HCT116 (cell line): ENCODE results near the gene MTHFD2. TPM values are rescaled to one million over a fixed set of nuclear protein-coding genes. Genes with fewer than 3 reads are reported as not detected.

Experiments
- ATAC-seq: fragments of 200-7000 bp; cut with Tn5 transposase; 2 replicates; pipeline ENCODE4 v1.9.1; 2020; ENCODE audit warnings: mild to moderate bottlenecking, moderate library complexity
- BruUV-seq: library from RNA; stranded (reverse); fragments of 400-500 nt; replicated peaks from 2 replicates; lab custom pipeline; 2021; lab: Mats Ljungman, UMichigan
- CTCF ChIA-PET: fragments of 300-600 bp; sonication (Branson Sonifier 250); formaldehyde crosslinking; loops from one replicate; lab custom pipeline; 2021; ENCODE audit warnings: antibody characterized with exemption; lab: Charles Lee
- POLR2A ChIA-PET: fragments of 300-600, 350-600 bp; sonication (Branson Sonifier 250); formaldehyde crosslinking; loops from one replicate; lab custom pipeline; 2021; ENCODE audit warnings: antibody characterized with exemption; lab: Charles Lee
- RAD21 ChIA-PET, 2 experiments: fragments of 300-600 bp; sonication (Branson Sonifier 250); formaldehyde crosslinking; loops; one replicate each; lab custom pipeline; 2023; ENCODE audit warnings: low total read pairs in 2 of 2; ENCODE audit not compliant: uncharacterized antibody in 2 of 2, unreplicated experiment in 2 of 2, low non-redundant PET in 1 of 2; lab: Charles Lee
- DNase-seq: peaks from one replicate; pipeline ENCODE4 v3.0.0-alpha.2; 2010; ENCODE audit warnings: low read depth, low spot score
- H2AFZ ChIP-seq: fragments of 200-600 bp; shearing (Covaris generic), sonication (generic); 2 replicates; pipeline ENCODE4 v1.6.1; 2017; ENCODE audit warnings: low read depth, mixed run types, mixed read lengths, antibody characterized with exemption, low read length; ENCODE audit not compliant: poor library complexity, severe bottlenecking
- H3K27ac ChIP-seq: 2 replicates; pipeline ENCODE4 v1.5.1; 2012; ENCODE audit warnings: low read depth, low read length
- H3K27me3 ChIP-seq: fragments of 200-600 bp; sonication (generic); 2 replicates; pipeline ENCODE4 v1.6.1; 2016; ENCODE audit warnings: mixed run types, low read length, mixed read lengths; ENCODE audit not compliant: insufficient read depth
- H3K36me3 ChIP-seq, 2 experiments: fragments of 200-500 bp in 1 of 2; fragments of 200-600 bp in 1 of 2; sonication (Bioruptor generic) in 1 of 2; sonication (generic) in 1 of 2; 2 replicates each; pipeline versions ENCODE4 v1.5.1 to v1.6.1; 2014 to 2016; ENCODE audit warnings: low read length in 2 of 2, inconsistent platforms in 1 of 2, mixed read lengths in 1 of 2, mixed run types in 1 of 2; ENCODE audit not compliant: insufficient read depth in 2 of 2, control insufficient read depth in 1 of 2
- H3K4me1 ChIP-seq, 2 experiments: fragments of 200-600 bp in 1 of 2; sonication (generic) in 1 of 2; 2 replicates each; pipeline versions ENCODE4 v1.5.1 to v1.6.1; 2012 to 2017; ENCODE audit warnings: low read length in 2 of 2, inconsistent platforms in 1 of 2, mild to moderate bottlenecking in 1 of 2, mixed read lengths in 1 of 2, mixed run types in 1 of 2, moderate library complexity in 1 of 2; ENCODE audit not compliant: insufficient read depth in 2 of 2, control insufficient read depth in 1 of 2
- H3K4me2 ChIP-seq: fragments of 200-600 bp; sonication (generic); 2 replicates; pipeline ENCODE4 v1.6.1; 2017; ENCODE audit warnings: mixed run types, low read length, mixed read lengths
- H3K4me3 ChIP-seq, 2 experiments: fragments of 200-600 bp in 1 of 2; sonication (generic) in 1 of 2; replicated peaks in 1 of 2; 2 replicates each; pipeline ENCODE4 v1.5.1; 2011 to 2016; ENCODE audit warnings: low read length in 2 of 2, control low read depth in 1 of 2, low read depth in 1 of 2, mild to moderate bottlenecking in 1 of 2, mixed read lengths in 1 of 2, mixed run types in 1 of 2
- H3K79me2 ChIP-seq: fragments of 200-600 bp; sonication (generic); 2 replicates; pipeline ENCODE4 v1.6.1; 2017; ENCODE audit warnings: mild to moderate bottlenecking, mixed run types, low read length, moderate library complexity, mixed read lengths; ENCODE audit not compliant: insufficient read depth
- H3K9ac ChIP-seq: fragments of 200-600 bp; sonication (generic); 2 replicates; pipeline ENCODE4 v1.6.1; 2016; ENCODE audit warnings: low read length, mixed read lengths
- H3K9me2 ChIP-seq: fragments of 200-600 bp; sonication (generic), shearing (Covaris generic); 2 replicates; pipeline ENCODE4 v1.6.1; 2017; ENCODE audit warnings: mixed run types, mild to moderate bottlenecking, moderate library complexity; ENCODE audit not compliant: insufficient read depth
- H3K9me3 ChIP-seq, 2 experiments: fragments of 200-500 bp in 1 of 2; fragments of 200-600 bp in 1 of 2; sonication (Bioruptor generic) in 1 of 2; sonication (generic) in 1 of 2; 2 replicates each; pipeline ENCODE4 v1.6.1; 2014 to 2017; ENCODE audit warnings: low read length in 2 of 2, mixed read lengths in 2 of 2, inconsistent platforms in 1 of 2, low read depth in 1 of 2, mild to moderate bottlenecking in 1 of 2, mixed run types in 1 of 2, moderate library complexity in 1 of 2; ENCODE audit not compliant: control insufficient read depth in 1 of 2, insufficient read depth in 1 of 2
- H4K20me1 ChIP-seq: fragments of 200-600 bp; sonication (generic), shearing (Covaris generic); 2 replicates; pipeline ENCODE4 v1.6.1; 2017; ENCODE audit warnings: mixed run types, mild to moderate bottlenecking, moderate library complexity; ENCODE audit not compliant: insufficient read depth
- POLR2AphosphoS5 ChIP-seq: IDR thresholded peaks from 2 replicates; pipeline ENCODE4 v1.6.1; 2011; ENCODE audit warnings: mild to moderate bottlenecking, low read depth, low read length, moderate library complexity
- SIN3A ChIP-seq: IDR thresholded peaks from 2 replicates; pipeline ENCODE4 v1.6.1; 2012; ENCODE audit warnings: low read depth
- YY1 ChIP-seq: IDR thresholded peaks from 2 replicates; pipeline ENCODE4 v1.6.1; 2011; ENCODE audit warnings: low read length, low read depth, moderate library complexity, mild to moderate bottlenecking; ENCODE audit not compliant: insufficient replicate concordance; ENCODE audit errors: extremely low read depth
- ZNF274 ChIP-seq: fragments of 200-500 bp; sonication (Bioruptor generic); IDR thresholded peaks from 2 replicates; pipeline ENCODE4 v1.6.1; 2014; ENCODE audit warnings: mild to moderate bottlenecking, low read depth, low read length, inconsistent platforms
- intact Hi-C: fragments of 100-400 bp; cut with micrococcal nuclease; formaldehyde crosslinking; loops from 2 replicates; pipeline ENCODE4 v1.10.0; 2022
- total RNA-seq: library from RNA; stranded (reverse); gene quantifications from one replicate; pipeline ENCODE4 v1.2.1, GENCODE V29; 2021; ENCODE audit not compliant: unreplicated experiment

The MTHFD2 gene
- total RNA-seq, 1 experiment from 2014 or later: 445 TPM

DNA sequence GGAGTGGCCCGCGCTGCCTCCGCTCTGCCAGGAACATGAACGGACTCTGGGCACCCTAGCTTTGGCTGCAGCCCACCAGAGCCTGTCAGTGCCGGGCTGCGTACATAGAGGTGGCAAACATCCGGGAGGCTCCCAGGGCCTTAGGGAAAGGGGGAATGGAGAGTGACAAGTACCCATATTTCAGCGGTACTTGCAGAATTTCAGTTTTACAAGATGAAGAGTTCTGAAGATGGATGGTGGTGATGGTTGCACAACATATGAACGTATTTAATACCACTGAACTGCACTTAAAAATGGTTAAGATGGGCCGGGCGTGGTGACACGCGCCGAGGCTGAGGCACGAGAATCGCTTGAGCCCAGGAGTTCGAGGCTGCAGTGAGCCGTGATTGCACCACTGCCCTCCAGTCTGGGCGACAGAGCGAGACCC lies 873 bp downstream of the MTHFD2 start:
- ATAC-seq: no peak
- Histone ChIP-seq H3K4me3 (peak overlapping the region; percentile 93 to 96), H4K20me1 (peaks cover 24% of the 10 kb centered on the region; the same call in 1 of the 2 replicates), H3K4me1 (peaks cover 17 to 22% of the 10 kb centered on the region in 2 experiments; a peak in 3 of 4 replicates), H3K4me2 (peak overlapping the region; percentile 97), H3K36me3 (peaks cover 8 to 10% of the 10 kb centered on the region in 2 experiments; a peak in 2 of 4 replicates), H3K9me2 (no peaks in the 10 kb centered on the region), H3K79me2 (peaks cover 58% of the 10 kb centered on the region), H3K27ac (peak overlapping the region; percentile 94), H3K9me3 (no peaks in the 10 kb centered on the region), H3K9ac (peak overlapping the region; percentile 100), H3K27me3 (no peaks in the 10 kb centered on the region), H2AFZ (no peak overlapping the region)
- RAD21 ChIA-PET: no interaction called here
- no peak for DNase-seq
- POLR2A ChIA-PET: interaction anchor here (0.8 to 2.3 kb wide), 5 partner anchors 11 to 371 kb away, joined by 4 to 8 read pairs (median 5); partner anchors contain the start of genes MOB1A and STAMBP
- TF ChIP-seq ZNF274: no peak
- 0 out of 2 replicates have a peak, but pooled peaks have one; percentile 0 for TF ChIP-seq SIN3A
- intact Hi-C loops: no loop called here
- BruUV-seq: no TSS peak
- CTCF ChIA-PET: no interaction called here

DNA sequence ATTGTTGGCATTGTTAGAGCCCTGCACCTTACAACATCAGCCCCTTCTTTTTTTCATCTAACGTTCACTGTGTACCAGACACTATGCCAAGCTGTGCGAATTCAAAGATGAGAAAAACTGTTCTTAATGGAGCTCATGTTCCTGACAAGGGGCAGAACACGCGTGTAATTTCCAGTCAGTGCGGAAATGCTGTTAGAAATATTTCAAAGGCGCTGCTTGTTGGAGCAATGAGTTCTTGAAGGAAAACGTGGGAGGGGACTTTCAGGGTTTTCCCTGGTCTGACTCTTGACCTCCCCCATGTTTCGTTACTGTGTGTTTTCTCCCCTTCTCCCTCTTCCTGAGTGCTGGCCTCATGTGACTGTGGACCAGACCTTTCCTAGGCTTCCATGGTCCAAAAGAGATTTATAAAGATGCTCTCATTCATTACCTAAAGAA lies 1.5 kb downstream of the MTHFD2 start:
- H4K20me1 ChIP-seq: peaks cover 26% of the 10 kb centered on the region; the same call in 1 of the 2 replicates
- DNase-seq (no peak), ATAC-seq (no peak)
- peaks cover 64% of the 10 kb centered on the region for H3K79me2 ChIP-seq
- intact Hi-C loops: no loop called here
- ChIA-PET RAD21 (no interaction called here), POLR2A (interaction anchor here (0.8 to 2.3 kb wide), 3 partner anchors 10 to 371 kb away, joined by 4 to 5 read pairs (median 4); partner anchors contain the start of genes MOB1A and STAMBP), CTCF (no interaction called here)
- no peaks in the 10 kb centered on the region for H3K9me2 ChIP-seq
- H3K27me3 ChIP-seq: no peaks in the 10 kb centered on the region
- H2AFZ ChIP-seq: no peak overlapping the region
- peaks cover 17 to 24% of the 10 kb centered on the region in 2 experiments; a peak in 3 of 4 replicates for H3K4me1 ChIP-seq
- TF ChIP-seq POLR2AphosphoS5 (peak; percentile 34; the same call in 1 of the 2 replicates), YY1 (no peak)
- H3K9ac ChIP-seq: peak overlapping the region; percentile 100
- H3K4me2 ChIP-seq: peak overlapping the region; percentile 97
- peaks cover 8 to 13% of the 10 kb centered on the region in 2 experiments; a peak in 2 of 4 replicates for H3K36me3 ChIP-seq
- BruUV-seq: TSS peak; percentile 42
- H3K27ac ChIP-seq: peak overlapping the region; percentile 94; the same call in 1 of the 2 replicates
- peak overlapping the region; percentile 93 to 96 for H3K4me3 ChIP-seq
- H3K9me3 ChIP-seq: no peaks in the 10 kb centered on the region
